ENCODE measurements around the gene C20orf141.

DNA sequence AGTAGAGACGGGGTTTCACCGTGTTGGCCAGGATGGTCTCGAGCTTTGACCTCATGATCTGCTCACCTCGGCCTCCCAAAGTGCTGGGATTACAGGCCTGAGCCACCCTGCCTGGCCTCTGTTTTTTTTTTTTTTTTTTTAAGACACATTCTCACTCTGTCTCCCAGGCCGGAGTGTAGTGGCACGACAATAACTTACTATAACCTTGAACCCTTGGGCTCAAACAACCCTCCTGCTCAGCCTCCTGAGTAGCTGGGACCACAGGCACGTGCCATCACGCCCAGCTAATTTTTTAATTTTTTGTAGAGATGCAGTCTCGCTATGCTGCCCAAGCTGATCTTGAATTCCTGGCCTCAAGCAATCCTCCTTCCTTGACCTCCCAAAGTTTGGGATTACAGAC is 41.0 kb upstream of the C20orf141 start:
- TF ChIP-seq SIX5 (IDR thresholded peaks at IDR 0.05; ENCODE audit: low read depth, low read length, severe bottlenecking): no peak
- no peak for TF ChIP-seq POLR2A (IDR thresholded peaks at IDR 0.05; ENCODE audit: low read depth, low read length)
- no peak for TF ChIP-seq BHLHE40 (IDR thresholded peaks at IDR 0.05; ENCODE audit: borderline replicate concordance in 1 of 2, low read depth in 2 of 2, low read length in 1 of 2)
- no peak for TF ChIP-seq CBFB (IDR thresholded peaks at IDR 0.05; ENCODE audit: low read depth)
- TF ChIP-seq, protein P1, sequence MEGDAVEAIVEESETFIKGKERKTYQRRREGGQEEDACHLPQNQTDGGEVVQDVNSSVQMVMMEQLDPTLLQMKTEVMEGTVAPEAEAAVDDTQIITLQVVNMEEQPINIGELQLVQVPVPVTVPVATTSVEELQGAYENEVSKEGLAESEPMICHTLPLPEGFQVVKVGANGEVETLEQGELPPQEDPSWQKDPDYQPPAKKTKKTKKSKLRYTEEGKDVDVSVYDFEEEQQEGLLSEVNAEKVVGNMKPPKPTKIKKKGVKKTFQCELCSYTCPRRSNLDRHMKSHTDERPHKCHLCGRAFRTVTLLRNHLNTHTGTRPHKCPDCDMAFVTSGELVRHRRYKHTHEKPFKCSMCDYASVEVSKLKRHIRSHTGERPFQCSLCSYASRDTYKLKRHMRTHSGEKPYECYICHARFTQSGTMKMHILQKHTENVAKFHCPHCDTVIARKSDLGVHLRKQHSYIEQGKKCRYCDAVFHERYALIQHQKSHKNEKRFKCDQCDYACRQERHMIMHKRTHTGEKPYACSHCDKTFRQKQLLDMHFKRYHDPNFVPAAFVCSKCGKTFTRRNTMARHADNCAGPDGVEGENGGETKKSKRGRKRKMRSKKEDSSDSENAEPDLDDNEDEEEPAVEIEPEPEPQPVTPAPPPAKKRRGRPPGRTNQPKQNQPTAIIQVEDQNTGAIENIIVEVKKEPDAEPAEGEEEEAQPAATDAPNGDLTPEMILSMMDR (IDR thresholded peaks at IDR 0.05 in 2 of 3, conservative IDR thresholded peaks at IDR 0.05 in 1 of 3; ENCODE audit: control insufficient read depth in 2 of 3, extremely low read depth in 1 of 3, insufficient read depth in 1 of 3, low read depth in 3 of 3, low read length in 3 of 3): no peak
- no peak for TF ChIP-seq ATF7 (IDR thresholded peaks at IDR 0.05; ENCODE audit: low read depth)
- TF ChIP-seq NFXL1 (IDR thresholded peaks at IDR 0.05; ENCODE audit: borderline replicate concordance): no peak
- no peak for TF ChIP-seq YY1 (IDR thresholded peaks at IDR 0.05; ENCODE audit: low read depth, low read length)
- TF ChIP-seq, protein P2, sequence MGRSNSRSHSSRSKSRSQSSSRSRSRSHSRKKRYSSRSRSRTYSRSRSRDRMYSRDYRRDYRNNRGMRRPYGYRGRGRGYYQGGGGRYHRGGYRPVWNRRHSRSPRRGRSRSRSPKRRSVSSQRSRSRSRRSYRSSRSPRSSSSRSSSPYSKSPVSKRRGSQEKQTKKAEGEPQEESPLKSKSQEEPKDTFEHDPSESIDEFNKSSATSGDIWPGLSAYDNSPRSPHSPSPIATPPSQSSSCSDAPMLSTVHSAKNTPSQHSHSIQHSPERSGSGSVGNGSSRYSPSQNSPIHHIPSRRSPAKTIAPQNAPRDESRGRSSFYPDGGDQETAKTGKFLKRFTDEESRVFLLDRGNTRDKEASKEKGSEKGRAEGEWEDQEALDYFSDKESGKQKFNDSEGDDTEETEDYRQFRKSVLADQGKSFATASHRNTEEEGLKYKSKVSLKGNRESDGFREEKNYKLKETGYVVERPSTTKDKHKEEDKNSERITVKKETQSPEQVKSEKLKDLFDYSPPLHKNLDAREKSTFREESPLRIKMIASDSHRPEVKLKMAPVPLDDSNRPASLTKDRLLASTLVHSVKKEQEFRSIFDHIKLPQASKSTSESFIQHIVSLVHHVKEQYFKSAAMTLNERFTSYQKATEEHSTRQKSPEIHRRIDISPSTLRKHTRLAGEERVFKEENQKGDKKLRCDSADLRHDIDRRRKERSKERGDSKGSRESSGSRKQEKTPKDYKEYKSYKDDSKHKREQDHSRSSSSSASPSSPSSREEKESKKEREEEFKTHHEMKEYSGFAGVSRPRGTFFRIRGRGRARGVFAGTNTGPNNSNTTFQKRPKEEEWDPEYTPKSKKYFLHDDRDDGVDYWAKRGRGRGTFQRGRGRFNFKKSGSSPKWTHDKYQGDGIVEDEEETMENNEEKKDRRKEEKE (IDR thresholded peaks at IDR 0.05): no peak
- no peak for TF ChIP-seq TAF1 (IDR thresholded peaks at IDR 0.05; ENCODE audit: borderline replicate concordance, low read depth, low read length)
- no peak for TF ChIP-seq POLR2AphosphoS5 (IDR thresholded peaks at IDR 0.05; ENCODE audit: low read length)
- TF ChIP-seq RAD51 (IDR thresholded peaks at IDR 0.05): no peak
- TF ChIP-seq POU2F2 (IDR thresholded peaks at IDR 0.05; ENCODE audit: borderline replicate concordance, low read depth, low read length): no peak
